GM08714 (cell line): ENCODE measurements around the gene SLC35E4.
A peak's percentile ranks its signal among the peaks of the same experiment; 100 is the strongest.

Source experiments
- H3K4me3 ChIP-seq: fragments of 200-500 bp; sonication (Bioruptor generic); 2 replicates; pipeline ENCODE4 v1.5.1; 2014; ENCODE audit warnings: mild to moderate bottlenecking, low read length, inconsistent platforms
- ZNF274 ChIP-seq: IDR thresholded peaks from 2 replicates; pipeline ENCODE4 v1.6.1; 2012; ENCODE audit warnings: mild to moderate bottlenecking, low read depth, low read length

SLC35E4 gene

GRCh38 chr22:30681831-30682230 is 46.2 kb downstream of the SLC35E4 start:
- H3K4me3 ChIP-seq, result no peak overlapping the region
- TF ChIP-seq ZNF274, result no peak

DNA sequence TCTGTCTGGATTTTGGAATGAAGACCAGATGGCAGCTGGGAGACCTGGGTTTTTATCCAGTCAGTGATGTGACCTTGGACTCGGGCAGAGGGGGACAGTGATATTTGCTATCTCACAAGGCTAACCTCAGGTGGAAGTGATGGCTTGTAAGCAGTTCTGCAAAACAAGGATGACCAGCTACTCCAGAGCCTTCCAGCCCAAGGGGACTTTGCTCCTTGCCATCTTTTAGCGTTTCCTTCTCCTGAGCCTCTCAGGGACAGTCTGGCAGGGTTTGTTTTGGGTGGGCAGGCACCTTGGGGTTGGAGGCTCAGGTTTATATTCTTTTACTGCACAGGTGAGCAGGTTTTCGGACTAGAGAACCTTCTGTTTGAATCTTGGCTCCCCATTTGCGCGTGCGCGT is 49.6 kb downstream of the SLC35E4 start:
- TF ChIP-seq ZNF274, result no peak
- H3K4me3 ChIP-seq, result no peak overlapping the region

DNA sequence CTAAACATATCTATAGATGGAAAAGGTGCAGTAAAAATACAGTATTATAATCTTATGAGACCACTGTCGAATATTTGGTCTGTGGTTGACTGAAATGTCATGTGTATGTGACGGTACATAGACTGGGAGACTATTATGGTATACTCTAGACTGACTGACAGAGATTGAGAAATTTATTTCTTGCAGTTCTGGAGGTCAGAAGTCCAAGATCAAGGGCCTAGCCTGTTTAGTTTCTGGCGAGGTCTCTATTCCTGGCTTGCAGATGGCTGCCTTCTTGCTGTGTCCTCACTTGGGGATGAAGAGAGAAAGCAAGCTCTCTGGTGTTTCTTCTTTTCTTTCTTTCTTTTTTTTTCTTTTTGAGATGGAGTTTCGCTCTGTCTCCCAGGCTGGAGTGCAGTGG is 51.8 kb downstream of the SLC35E4 start:
- TF ChIP-seq ZNF274, result no peak
- H3K4me3 ChIP-seq, result no peak overlapping the region

- no peak overlapping the region for H3K4me3 ChIP-seq
- TF ChIP-seq ZNF274, result no peak
Measured at GRCh38 chr22:30689622-30690021, 54.0 kb downstream of the SLC35E4 start.

DNA sequence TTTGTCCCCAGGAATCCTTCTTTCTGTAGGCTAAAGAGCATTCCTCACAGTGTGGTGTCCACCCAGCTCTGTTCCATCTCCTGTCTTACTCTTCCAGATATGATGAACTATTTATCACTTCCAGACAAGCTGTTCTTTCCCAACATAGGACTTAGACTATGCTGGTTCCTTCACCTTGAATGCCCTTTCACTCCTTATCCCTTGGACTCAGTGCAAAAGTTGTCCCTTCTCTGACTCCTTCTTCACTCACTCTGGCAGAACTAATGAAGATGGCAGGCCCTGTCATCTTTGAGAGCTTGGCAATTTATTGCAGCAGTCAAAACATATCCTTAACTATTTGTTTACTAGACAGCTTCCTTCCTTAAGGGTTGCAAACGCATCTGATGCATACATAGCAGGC is 55.6 kb downstream of the SLC35E4 start:
- TF ChIP-seq ZNF274, result no peak
- H3K4me3 ChIP-seq, result no peak overlapping the region

GRCh38 chr22:30694171-30694639 is 58.6 kb downstream of the SLC35E4 start:
- TF ChIP-seq ZNF274, result no peak
- peak overlapping the region; percentile 41; the same call in 1 of the 2 replicates for H3K4me3 ChIP-seq

DNA sequence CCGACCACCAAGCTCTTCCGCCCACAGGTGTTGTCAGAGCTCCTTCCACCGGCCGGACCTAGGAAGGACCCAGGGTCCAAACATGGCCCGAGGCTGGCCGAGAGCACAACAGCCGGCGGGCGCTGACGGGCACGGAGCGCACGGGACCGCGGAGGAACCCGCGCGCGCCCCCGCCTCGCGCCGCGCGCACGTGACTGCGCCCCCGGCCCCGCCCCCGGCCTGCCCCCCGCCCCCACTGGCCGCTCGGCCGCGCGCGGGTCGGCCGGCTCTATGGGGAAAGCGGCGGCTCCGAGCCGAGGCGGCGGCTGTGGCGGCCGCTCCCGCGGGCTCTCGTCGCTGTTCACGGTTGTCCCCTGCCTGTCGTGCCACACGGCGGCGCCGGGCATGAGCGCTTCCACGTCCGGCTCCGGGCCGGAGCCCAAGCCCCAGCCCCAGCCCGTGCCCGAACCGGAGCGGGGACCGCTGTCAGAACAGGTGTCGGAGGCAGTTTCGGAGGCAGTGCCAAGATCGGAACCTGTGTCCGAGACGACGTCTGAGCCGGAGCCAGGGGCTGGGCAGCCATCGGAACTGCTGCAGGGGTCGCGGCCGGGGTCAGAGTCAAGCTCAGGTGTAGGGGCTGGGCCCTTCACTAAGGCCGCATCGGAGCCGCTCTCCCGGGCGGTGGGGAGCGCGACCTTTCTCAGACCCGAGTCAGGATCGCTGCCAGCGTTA is 59.2 kb downstream of the SLC35E4 start, which contains the start of gene OSBP2:
Gene OSBP2, plus strand, starts transcription at position 235 of the 711 bp plus-strand sequence. Its CDS starts 36 bp downstream, at position 271.
- no peak for TF ChIP-seq ZNF274
- peak within 1 kb of the TSS; percentile 50; the same call in 1 of the 2 replicates for H3K4me3 ChIP-seq

GRCh38 chr22:30695351-30695851 is 59.8 kb downstream of the SLC35E4 start:
- no peak overlapping the region for H3K4me3 ChIP-seq
- TF ChIP-seq ZNF274, result no peak

- no peak overlapping the region for H3K4me3 ChIP-seq
- no peak for TF ChIP-seq ZNF274
Measured at GRCh38 chr22:30695871-30696655, 60.5 kb downstream of the SLC35E4 start.
